HG02798 (cell line): ENCODE measurements around the gene IGF2.

Experiments
- ATAC-seq: cut with Tn5 transposase; IDR thresholded peaks from one replicate; pipeline ENCODE4 v1.9.1; 2021; ENCODE audit warnings: mild to moderate bottlenecking; ENCODE audit not compliant: unreplicated experiment, poor library complexity

Gene IGF2

GRCh38 chr11:2107521-2107920, 31.7 kb downstream of the IGF2 start:
- ATAC-seq = no peak

- no peak for ATAC-seq
Measured at GRCh38 chr11:2106583-2107209, 32.5 kb downstream of the IGF2 start.

GRCh38 chr11:2105511-2105910, 33.7 kb downstream of the IGF2 start:
- ATAC-seq = no peak

GRCh38 chr11:2104524-2105440, 34.4 kb downstream of the IGF2 start:
- ATAC-seq = no peak

GRCh38 chr11:2103668-2104523, 35.3 kb downstream of the IGF2 start:
- no peak for ATAC-seq

- ATAC-seq = no peak
Measured at GRCh38 chr11:2102883-2103213, 36.3 kb downstream of the IGF2 start.

- no peak for ATAC-seq
Measured at GRCh38 chr11:2102132-2102882, 36.9 kb downstream of the IGF2 start.

- ATAC-seq = no peak
Measured at GRCh38 chr11:2101171-2101675, 38.0 kb downstream of the IGF2 start.

- no peak for ATAC-seq
Measured at GRCh38 chr11:2100361-2101170, 38.6 kb downstream of the IGF2 start.

GRCh38 chr11:2099516-2100349, 39.5 kb downstream of the IGF2 start:
- no peak for ATAC-seq

GRCh38 chr11:2098691-2099515, 40.3 kb downstream of the IGF2 start:
- ATAC-seq = no peak

GRCh38 chr11:2097998-2098690, 41.0 kb downstream of the IGF2 start:
- ATAC-seq = no peak

GRCh38 chr11:2097356-2097997, 41.7 kb downstream of the IGF2 start:
- ATAC-seq = no peak

GRCh38 chr11:2096919-2097301, 42.3 kb downstream of the IGF2 start:
- no peak for ATAC-seq

- no peak for ATAC-seq
Measured at GRCh38 chr11:2096011-2096918, 42.9 kb downstream of the IGF2 start.
